H9 (cell line): ENCODE data around the gene LITAF. TPM values are rescaled to one million over a fixed set of nuclear protein-coding genes. Genes with fewer than 3 reads are reported as not detected.

ENCODE experiments used
- DNase-seq: peaks from one replicate; pipeline ENCODE4 v3.0.0-alpha.2; 2017
- H2AFZ ChIP-seq: one replicate; pipeline ENCODE4 v1.6.1; 2013; ENCODE audit warnings: mild to moderate bottlenecking, low read length, control low read depth, moderate library complexity
- H2AK5ac ChIP-seq: 2 replicates; pipeline ENCODE4 v1.6.1; 2013; ENCODE audit warnings: low read length, control low read depth, mixed read lengths; ENCODE audit not compliant: insufficient read length
- H2BK120ac ChIP-seq: one replicate; pipeline ENCODE4 v1.6.1; 2013; ENCODE audit warnings: low read depth, mild to moderate bottlenecking, low read length, control low read depth, inconsistent platforms; ENCODE audit not compliant: poor library complexity, severe bottlenecking
- H2BK12ac ChIP-seq: 2 replicates; pipeline ENCODE4 v1.6.1; 2013; ENCODE audit warnings: low read length, control low read depth, mixed read lengths, low read depth; ENCODE audit not compliant: insufficient read length
- H2BK15ac ChIP-seq: 2 replicates; pipeline ENCODE4 v1.6.1; 2013; ENCODE audit warnings: low read depth, low read length, control low read depth
- H2BK20ac ChIP-seq: one replicate; pipeline ENCODE4 v1.6.1; 2013; ENCODE audit warnings: low read depth, mild to moderate bottlenecking, low read length, control low read depth, inconsistent platforms; ENCODE audit not compliant: poor library complexity, severe bottlenecking
- H2BK5ac ChIP-seq: 2 replicates; pipeline ENCODE4 v1.6.1; 2013; ENCODE audit warnings: low read length, control low read depth, mixed read lengths; ENCODE audit not compliant: insufficient read length
- H3K14ac ChIP-seq: 2 replicates; pipeline ENCODE4 v1.6.1; 2013; ENCODE audit warnings: low read length, control low read depth; ENCODE audit not compliant: insufficient read depth
- H3K18ac ChIP-seq: 2 replicates; pipeline ENCODE4 v1.6.1; 2013; ENCODE audit warnings: low read depth, mild to moderate bottlenecking, mixed read lengths, low read length, control low read depth; ENCODE audit not compliant: insufficient read length
- H3K23ac ChIP-seq: 2 replicates; pipeline ENCODE4 v1.6.1; 2013; ENCODE audit warnings: low read length, control low read depth, mixed read lengths, low read depth; ENCODE audit not compliant: insufficient read length
- H3K23me2 ChIP-seq: 2 replicates; pipeline ENCODE4 v1.6.1; 2013; ENCODE audit warnings: low read depth, mild to moderate bottlenecking, mixed read lengths, low read length, control low read depth; ENCODE audit not compliant: insufficient read length, poor library complexity, severe bottlenecking
- H3K27ac ChIP-seq: 2 replicates; pipeline ENCODE4 v1.5.1; 2013; ENCODE audit warnings: low read length, control low read depth, mixed read lengths, low read depth; ENCODE audit not compliant: insufficient read length
- H3K27me3 ChIP-seq: 2 replicates; pipeline ENCODE4 v1.6.1; 2013; ENCODE audit warnings: low read length, control low read depth, inconsistent platforms; ENCODE audit not compliant: insufficient read depth
- H3K4ac ChIP-seq: 2 replicates; pipeline ENCODE4 v1.6.1; 2013; ENCODE audit warnings: low read depth, mild to moderate bottlenecking, control low read depth, inconsistent platforms, low read length, moderate library complexity
- H3K4me1 ChIP-seq: 2 replicates; pipeline ENCODE4 v1.6.1; 2013; ENCODE audit warnings: low read length, control low read depth, inconsistent platforms; ENCODE audit not compliant: insufficient read depth
- H3K4me2 ChIP-seq: 2 replicates; pipeline ENCODE4 v1.6.1; 2013; ENCODE audit warnings: low read length, control low read depth, mixed read lengths; ENCODE audit not compliant: insufficient read length, insufficient read depth
- H3K56ac ChIP-seq: 2 replicates; pipeline ENCODE4 v1.6.1; 2013; ENCODE audit warnings: low read depth, mild to moderate bottlenecking, mixed read lengths, low read length, control low read depth; ENCODE audit not compliant: insufficient read length
- H3K79me1 ChIP-seq: 2 replicates; pipeline ENCODE4 v1.6.1; 2013; ENCODE audit warnings: low read depth, mild to moderate bottlenecking, moderate library complexity, low read length, control low read depth, inconsistent platforms; ENCODE audit not compliant: insufficient read depth, poor library complexity, severe bottlenecking
- H3K79me2 ChIP-seq: 2 replicates; pipeline ENCODE4 v1.6.1; 2013; ENCODE audit warnings: low read length, control low read depth, inconsistent platforms; ENCODE audit not compliant: insufficient read depth
- H3K9ac ChIP-seq: 2 replicates; pipeline ENCODE4 v1.6.1; 2013; ENCODE audit warnings: low read length, control low read depth, mixed read lengths; ENCODE audit not compliant: insufficient read length; ENCODE audit errors: extremely low read depth
- H3K9me3 ChIP-seq: one replicate; pipeline ENCODE4 v1.6.1; 2013; ENCODE audit warnings: low read depth, low read length, inconsistent platforms; ENCODE audit not compliant: control insufficient read depth
- H3T11ph ChIP-seq: one replicate; pipeline ENCODE4 v1.6.1; 2013; ENCODE audit warnings: mild to moderate bottlenecking, low read length, control low read depth, inconsistent platforms
- H4K20me1 ChIP-seq: one replicate; pipeline ENCODE4 v1.6.1; 2013; ENCODE audit not compliant: control insufficient read depth, insufficient read length, insufficient read depth
- H4K5ac ChIP-seq: 2 replicates; pipeline ENCODE4 v1.6.1; 2013; ENCODE audit warnings: low read depth, mild to moderate bottlenecking, mixed read lengths, low read length, control low read depth; ENCODE audit not compliant: insufficient read length
- H4K8ac ChIP-seq: replicated peaks from 2 replicates; pipeline ENCODE4 v1.6.1; 2013; ENCODE audit warnings: low read length, control low read depth, mixed read lengths, low read depth; ENCODE audit not compliant: insufficient read length
- H4K91ac ChIP-seq: 2 replicates; pipeline ENCODE4 v1.6.1; 2013; ENCODE audit warnings: low read depth, mild to moderate bottlenecking, moderate library complexity, mixed read lengths, low read length, control low read depth; ENCODE audit not compliant: insufficient read length
- H3K27ac Mint-ChIP-seq, 3 experiments: 2 replicates in 2 of 3; 3 replicates in 1 of 3; pipeline ENCODE4 v1.8.0; 2020 to 2021; ENCODE audit warnings: mixed read lengths in 3 of 3, mild to moderate bottlenecking in 1 of 3, moderate library complexity in 1 of 3
- H3K27me3 Mint-ChIP-seq: 2 replicates; pipeline ENCODE4 v1.8.0; 2021; ENCODE audit warnings: low read depth, mild to moderate bottlenecking, moderate library complexity, mixed read lengths
- H3K36me3 Mint-ChIP-seq, 3 experiments: 2 replicates in 2 of 3; 3 replicates in 1 of 3; pipeline ENCODE4 v1.8.0; 2020 to 2021; ENCODE audit warnings: low read depth in 3 of 3, mixed read lengths in 3 of 3; ENCODE audit not compliant: insufficient read depth in 1 of 3
- H3K4me1 Mint-ChIP-seq, 2 experiments: 2 replicates each; pipeline ENCODE4 v1.8.0; 2020; ENCODE audit warnings: mixed read lengths in 2 of 2
- H3K4me3 Mint-ChIP-seq, 2 experiments: 2 replicates in 1 of 2; 3 replicates in 1 of 2; pipeline ENCODE4 v1.8.0; 2020 to 2021; ENCODE audit warnings: mild to moderate bottlenecking in 2 of 2, mixed read lengths in 2 of 2, moderate library complexity in 1 of 2
- H3K9me3 Mint-ChIP-seq, 2 experiments: 2 replicates in 1 of 2; 3 replicates in 1 of 2; pipeline ENCODE4 v1.8.0; 2020; ENCODE audit warnings: mild to moderate bottlenecking in 2 of 2, mixed read lengths in 2 of 2, moderate library complexity in 1 of 2
- WGBS: extraction: QIAGEN DNeasy Blood & Tissue Kit; methylation state at CpG from one replicate; pipeline ENCODE4 v1.1.7; 2013; ENCODE audit warnings: missing lambda C conversion rate, low lambda C conversion rate, mixed read lengths; ENCODE audit not compliant: insufficient read length; ENCODE audit errors: extremely low coverage; 5-methylcytosine and 5-hydroxymethylcytosine counted together
- total RNA-seq: library from RNA; stranded (reverse); gene quantifications from 2 replicates; pipeline ENCODE4 v1.2.1, GENCODE V29; 2021
- TF ChIP-seq, protein P1 (sequence below): fragments of 200-600 bp; sonication (generic); conservative IDR thresholded peaks from 3 replicates; pipeline ENCODE4 v1.8.0; 2021; ENCODE audit warnings: antibody characterized with exemption, mild to moderate bottlenecking

Gene LITAF
- total RNA-seq, 1 experiment from 2014 or later: 249 TPM

- H2BK12ac ChIP-seq: no peak overlapping the region
- Mint-ChIP-seq H3K36me3 (peaks cover 0 to 2% (median 0%) of the 10 kb centered on the region in 3 experiments; a peak in 2 of 7 replicates), H3K4me3 (no peak overlapping the region), H3K4me1 (peaks cover 15 to 21% of the 10 kb centered on the region in 2 experiments), H3K27me3 (no peaks in the 10 kb centered on the region), H3K27ac (peak overlapping the region in 1 of 3 experiments; percentile 14; a peak in 1 of 7 replicates), H3K9me3 (no peaks in the 10 kb centered on the region)
- no peak overlapping the region for H2BK5ac ChIP-seq
- no peak overlapping the region for H2AK5ac ChIP-seq
- no peak overlapping the region for H4K91ac ChIP-seq
- H2BK120ac ChIP-seq: no peak overlapping the region
- H3K79me2 ChIP-seq: no peaks in the 10 kb centered on the region
- no CpG with 5 or more reads among the region's 9 CpGs for WGBS
- no peaks in the 10 kb centered on the region for H3K4me1 ChIP-seq
- no peak overlapping the region for H3K56ac ChIP-seq
- no peaks in the 10 kb centered on the region for H3K27me3 ChIP-seq
- no peak overlapping the region for H3K9ac ChIP-seq
- no peak overlapping the region for H3K18ac ChIP-seq
- no peak overlapping the region for H3K27ac ChIP-seq
- no peak overlapping the region for H2BK20ac ChIP-seq
- no peak overlapping the region for H3K4ac ChIP-seq
- H3K4me2 ChIP-seq: no peak overlapping the region
- H3K79me1 ChIP-seq: no peaks in the 10 kb centered on the region
- H4K20me1 ChIP-seq: no peaks in the 10 kb centered on the region
- DNase-seq: no peak
- TF ChIP-seq, protein P1, sequence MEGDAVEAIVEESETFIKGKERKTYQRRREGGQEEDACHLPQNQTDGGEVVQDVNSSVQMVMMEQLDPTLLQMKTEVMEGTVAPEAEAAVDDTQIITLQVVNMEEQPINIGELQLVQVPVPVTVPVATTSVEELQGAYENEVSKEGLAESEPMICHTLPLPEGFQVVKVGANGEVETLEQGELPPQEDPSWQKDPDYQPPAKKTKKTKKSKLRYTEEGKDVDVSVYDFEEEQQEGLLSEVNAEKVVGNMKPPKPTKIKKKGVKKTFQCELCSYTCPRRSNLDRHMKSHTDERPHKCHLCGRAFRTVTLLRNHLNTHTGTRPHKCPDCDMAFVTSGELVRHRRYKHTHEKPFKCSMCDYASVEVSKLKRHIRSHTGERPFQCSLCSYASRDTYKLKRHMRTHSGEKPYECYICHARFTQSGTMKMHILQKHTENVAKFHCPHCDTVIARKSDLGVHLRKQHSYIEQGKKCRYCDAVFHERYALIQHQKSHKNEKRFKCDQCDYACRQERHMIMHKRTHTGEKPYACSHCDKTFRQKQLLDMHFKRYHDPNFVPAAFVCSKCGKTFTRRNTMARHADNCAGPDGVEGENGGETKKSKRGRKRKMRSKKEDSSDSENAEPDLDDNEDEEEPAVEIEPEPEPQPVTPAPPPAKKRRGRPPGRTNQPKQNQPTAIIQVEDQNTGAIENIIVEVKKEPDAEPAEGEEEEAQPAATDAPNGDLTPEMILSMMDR: no peak
- no peak overlapping the region for H2BK15ac ChIP-seq
- no peak overlapping the region for H3K23ac ChIP-seq
- H3K14ac ChIP-seq: no peak overlapping the region
- no peak overlapping the region for H4K8ac ChIP-seq
- H2AFZ ChIP-seq: no peak overlapping the region
- H3T11ph ChIP-seq: no peak overlapping the region
- no peaks in the 10 kb centered on the region for H3K9me3 ChIP-seq
- no peak overlapping the region for H4K5ac ChIP-seq
- H3K23me2 ChIP-seq: no peaks in the 10 kb centered on the region
Measured at GRCh38 chr16:11542069-11542744, 44.5 kb downstream of the LITAF start.
